ENCODE results near the gene LSAMP. TPM values are rescaled to one million over a fixed set of nuclear protein-coding genes. Genes with fewer than 3 reads are reported as not detected.

The LSAMP gene
- total RNA-seq, 1 experiment from 2014 or later, result 0.90 TPM

DNA sequence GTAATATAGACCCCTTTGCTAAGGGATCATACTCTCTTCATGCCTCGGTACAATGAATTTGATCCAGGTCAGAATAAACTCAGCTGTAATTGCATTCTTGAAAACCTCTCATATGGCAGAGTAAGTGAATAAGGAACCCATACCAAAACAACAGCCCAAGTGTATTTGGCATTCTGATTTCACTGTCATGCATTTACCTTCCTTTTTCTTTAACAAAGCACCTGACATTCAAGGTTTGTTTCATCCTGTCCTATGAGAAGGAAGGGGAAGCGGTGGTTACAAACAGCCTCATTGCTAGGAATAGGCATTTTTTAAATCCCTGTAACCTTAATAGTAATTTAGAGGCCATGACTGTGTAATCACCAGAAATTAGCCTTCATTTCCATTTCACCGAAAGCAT lies 97.1 kb downstream of the LSAMP start:
- no peak overlapping the region for H4K91ac ChIP-seq (ENCODE audit: insufficient read length, low read depth, low read length)
- WGBS (ENCODE audit: extremely low coverage, insufficient read length, low lambda C conversion rate), result no CpG with 5 or more reads among the region's 3 CpGs
- Mint-ChIP-seq H3K9me3 (no peaks in the 10 kb centered on the region), H3K4me3 (no peak overlapping the region), H3K27me3 (ENCODE audit: low read depth) (peaks cover 2% of the 10 kb centered on the region; the same call in 1 of the 2 replicates), H3K4me1 (peaks cover 17 to 19% of the 10 kb centered on the region in 2 experiments), H3K27ac (no peak overlapping the region; a peak in 1 of 7 replicates), H3K36me3 (ENCODE audit: insufficient read depth in 1 of 3, low read depth in 3 of 3) (no peaks in the 10 kb centered on the region)
- DNase-seq, result no peak
- H2BK5ac ChIP-seq (ENCODE audit: insufficient read length, low read length), result no peak overlapping the region
- H2BK15ac ChIP-seq (ENCODE audit: low read depth, low read length), result no peak overlapping the region
- no peak overlapping the region for H4K5ac ChIP-seq (ENCODE audit: insufficient read length, low read depth, low read length)
- H3K23me2 ChIP-seq (ENCODE audit: insufficient read length, low read depth, low read length, poor library complexity, severe bottlenecking), result no peaks in the 10 kb centered on the region
- no peak overlapping the region for H3K56ac ChIP-seq (ENCODE audit: insufficient read length, low read depth, low read length)
- no peak overlapping the region for H3K27ac ChIP-seq (ENCODE audit: insufficient read length, low read depth, low read length)
- H3K18ac ChIP-seq (ENCODE audit: insufficient read length, low read depth, low read length), result no peak overlapping the region
- no peak overlapping the region for H2AK5ac ChIP-seq (ENCODE audit: insufficient read length, low read length)
- H3K79me1 ChIP-seq (ENCODE audit: insufficient read depth, low read depth, low read length, poor library complexity, severe bottlenecking), result no peaks in the 10 kb centered on the region
- H3K4me1 ChIP-seq (ENCODE audit: insufficient read depth, low read length), result no peaks in the 10 kb centered on the region
- H3K9ac ChIP-seq (ENCODE audit: extremely low read depth, insufficient read length, low read length), result no peak overlapping the region
- H3K14ac ChIP-seq (ENCODE audit: insufficient read depth, low read length), result no peak overlapping the region
- H2BK20ac ChIP-seq (ENCODE audit: low read depth, low read length, poor library complexity, severe bottlenecking), result no peak overlapping the region
- H4K8ac ChIP-seq (replicated peaks; ENCODE audit: insufficient read length, low read depth, low read length), result no peak overlapping the region
- H3K4me2 ChIP-seq (ENCODE audit: insufficient read depth, insufficient read length, low read length), result no peak overlapping the region
- H3K9me3 ChIP-seq (ENCODE audit: control insufficient read depth, low read depth, low read length), result no peaks in the 10 kb centered on the region
- no peak overlapping the region for H3T11ph ChIP-seq (ENCODE audit: low read length)
- H2AFZ ChIP-seq (ENCODE audit: low read length), result no peak overlapping the region
- no peak overlapping the region for H3K4ac ChIP-seq (ENCODE audit: low read depth, low read length)
- no peaks in the 10 kb centered on the region for H3K27me3 ChIP-seq (ENCODE audit: insufficient read depth, low read length)
- H2BK120ac ChIP-seq (ENCODE audit: low read depth, low read length, poor library complexity, severe bottlenecking), result no peak overlapping the region
- TF ChIP-seq, protein P1, sequence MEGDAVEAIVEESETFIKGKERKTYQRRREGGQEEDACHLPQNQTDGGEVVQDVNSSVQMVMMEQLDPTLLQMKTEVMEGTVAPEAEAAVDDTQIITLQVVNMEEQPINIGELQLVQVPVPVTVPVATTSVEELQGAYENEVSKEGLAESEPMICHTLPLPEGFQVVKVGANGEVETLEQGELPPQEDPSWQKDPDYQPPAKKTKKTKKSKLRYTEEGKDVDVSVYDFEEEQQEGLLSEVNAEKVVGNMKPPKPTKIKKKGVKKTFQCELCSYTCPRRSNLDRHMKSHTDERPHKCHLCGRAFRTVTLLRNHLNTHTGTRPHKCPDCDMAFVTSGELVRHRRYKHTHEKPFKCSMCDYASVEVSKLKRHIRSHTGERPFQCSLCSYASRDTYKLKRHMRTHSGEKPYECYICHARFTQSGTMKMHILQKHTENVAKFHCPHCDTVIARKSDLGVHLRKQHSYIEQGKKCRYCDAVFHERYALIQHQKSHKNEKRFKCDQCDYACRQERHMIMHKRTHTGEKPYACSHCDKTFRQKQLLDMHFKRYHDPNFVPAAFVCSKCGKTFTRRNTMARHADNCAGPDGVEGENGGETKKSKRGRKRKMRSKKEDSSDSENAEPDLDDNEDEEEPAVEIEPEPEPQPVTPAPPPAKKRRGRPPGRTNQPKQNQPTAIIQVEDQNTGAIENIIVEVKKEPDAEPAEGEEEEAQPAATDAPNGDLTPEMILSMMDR (conservative IDR thresholded peaks at IDR 0.05), result no peak
- H2BK12ac ChIP-seq (ENCODE audit: insufficient read length, low read depth, low read length), result no peak overlapping the region
- H3K79me2 ChIP-seq (ENCODE audit: insufficient read depth, low read length), result no peaks in the 10 kb centered on the region
- no peak overlapping the region for H3K23ac ChIP-seq (ENCODE audit: insufficient read length, low read depth, low read length)
- no peaks in the 10 kb centered on the region for H4K20me1 ChIP-seq (ENCODE audit: control insufficient read depth, insufficient read depth, insufficient read length)
